COLO668 (cell line): ENCODE results near the gene JAZF1.

ENCODE experiments used
- DNase-seq: peaks from one replicate; lab custom pipeline; 2025; ENCODE audit not compliant: unreplicated experiment; lab: John Stamatoyannopoulos, UW

Gene JAZF1

DNA sequence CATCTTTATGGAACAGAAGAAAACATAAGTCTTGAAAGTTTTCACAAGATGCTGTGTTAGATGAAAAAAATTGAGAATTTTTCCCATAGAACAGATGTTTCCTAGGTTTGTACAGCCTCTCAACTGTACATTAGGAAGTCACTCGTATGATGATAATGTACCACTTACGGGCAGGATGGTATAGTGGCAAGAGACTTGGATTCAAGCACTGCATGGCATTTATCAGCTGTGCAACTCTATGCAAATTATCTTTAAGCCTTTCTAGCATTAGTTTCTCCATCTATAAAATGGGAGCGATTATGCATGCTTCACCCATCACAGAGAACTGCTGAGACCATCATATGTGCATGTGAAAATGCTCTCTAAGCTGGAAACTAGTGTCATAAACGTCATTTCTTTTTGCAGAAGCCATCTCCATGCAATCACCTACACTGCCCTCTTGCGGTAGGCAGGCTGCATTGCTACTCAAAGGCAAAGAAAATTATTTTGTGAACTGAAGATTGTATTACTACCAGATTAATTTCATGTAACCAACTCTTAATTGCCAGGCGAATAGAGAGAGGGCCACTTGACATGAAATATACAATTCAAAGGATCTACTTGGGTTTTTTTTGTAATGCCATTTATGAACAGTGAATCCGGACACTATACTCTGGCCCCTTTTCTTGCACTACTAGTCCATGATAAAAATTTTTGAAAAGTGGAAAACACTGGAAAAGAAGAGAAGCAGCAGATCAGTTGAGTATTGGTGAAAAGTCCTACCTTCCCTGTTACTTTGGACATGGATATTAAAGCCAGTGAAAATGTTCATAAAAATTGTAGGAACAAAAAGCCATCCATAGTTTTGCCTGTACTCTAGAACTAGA lies 102.3 kb downstream of the JAZF1 start:
- peak; percentile 29 for DNase-seq

DNA sequence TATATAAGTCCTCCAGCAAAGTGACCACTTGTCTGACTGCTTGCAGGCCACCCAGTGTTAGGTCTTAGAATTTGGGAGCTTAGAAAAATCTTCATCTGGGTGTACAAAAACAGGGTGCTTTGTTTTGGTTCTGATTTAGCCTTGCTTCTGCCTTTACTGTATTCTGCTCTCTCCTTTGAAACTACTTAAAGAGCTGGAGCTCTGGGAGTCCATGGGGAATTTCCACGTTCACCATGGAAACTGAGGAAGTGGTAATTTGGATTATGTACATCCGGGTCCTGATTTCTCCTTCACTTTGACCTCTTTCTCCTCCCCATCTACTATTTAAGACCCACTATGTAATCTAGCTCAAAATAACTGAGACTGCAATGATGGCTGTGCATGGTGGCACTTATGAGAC lies 103.0 kb downstream of the JAZF1 start:
- DNase-seq: no peak

DNA sequence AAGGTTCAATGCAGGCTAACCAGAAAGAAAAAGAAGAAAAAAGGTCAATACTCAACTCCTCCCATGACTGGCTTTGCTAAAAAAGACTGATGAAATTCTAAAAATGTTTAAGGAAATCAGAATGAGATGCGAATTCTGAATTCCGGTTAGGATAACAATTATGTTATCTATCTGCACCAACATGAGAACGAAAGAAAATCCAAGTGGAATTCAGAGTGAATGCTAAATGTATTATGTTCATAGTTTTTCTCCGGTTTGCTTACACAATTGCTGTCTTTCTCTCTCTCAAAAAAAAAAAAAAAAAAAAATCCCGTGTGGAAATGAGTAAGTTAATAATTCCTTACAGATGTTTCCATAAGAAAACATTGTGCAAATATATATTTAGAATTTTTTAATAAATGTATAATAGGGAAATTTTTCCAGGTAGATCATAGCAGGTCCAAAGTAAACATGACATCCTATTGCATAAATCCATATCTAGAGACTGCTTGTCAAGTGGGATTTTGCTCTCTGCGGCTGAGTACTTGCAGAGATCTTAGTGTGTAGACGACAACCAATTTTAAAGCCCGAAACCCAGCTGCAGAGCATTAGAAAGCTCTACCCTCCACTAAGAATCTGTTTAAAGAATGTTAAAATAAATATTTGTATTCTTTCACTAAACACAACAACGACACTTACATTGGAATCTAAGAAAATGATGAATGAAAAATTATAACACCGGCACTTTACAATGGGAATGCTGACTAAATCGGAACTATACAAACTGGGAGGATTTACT lies 104.0 kb downstream of the JAZF1 start:
- DNase-seq: no peak

DNA sequence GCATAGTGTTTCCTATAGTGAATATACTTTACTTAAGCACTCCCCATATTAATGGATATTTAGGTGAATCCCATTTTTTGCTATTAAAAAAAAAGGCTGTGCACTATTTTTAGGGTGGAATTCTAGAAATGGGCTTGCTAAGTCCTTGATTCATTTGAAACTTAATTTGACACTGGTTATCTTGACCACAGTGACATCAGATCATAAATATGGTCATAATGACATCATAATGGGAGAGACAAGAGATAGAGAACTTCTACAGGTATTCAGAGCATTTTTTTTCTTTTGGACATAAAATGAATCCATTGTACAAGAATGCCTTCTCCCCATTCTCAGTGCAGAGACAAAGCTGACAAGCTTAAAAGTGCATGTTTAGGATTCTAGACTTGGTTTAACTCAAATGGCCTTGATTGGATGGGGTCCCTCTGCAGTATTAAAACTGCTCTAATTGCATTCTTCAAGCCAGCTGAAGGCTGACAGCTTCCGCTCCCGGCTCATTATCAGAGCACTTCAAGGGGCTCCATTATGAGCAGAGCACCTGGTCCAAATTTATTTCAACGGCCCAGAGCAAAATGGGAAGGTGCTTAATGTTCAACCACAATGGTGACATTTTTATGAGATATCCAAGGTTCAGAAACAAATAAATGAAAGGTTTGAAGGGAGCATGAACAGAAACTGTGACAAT lies 104.8 kb downstream of the JAZF1 start:
- DNase-seq: no peak

DNA sequence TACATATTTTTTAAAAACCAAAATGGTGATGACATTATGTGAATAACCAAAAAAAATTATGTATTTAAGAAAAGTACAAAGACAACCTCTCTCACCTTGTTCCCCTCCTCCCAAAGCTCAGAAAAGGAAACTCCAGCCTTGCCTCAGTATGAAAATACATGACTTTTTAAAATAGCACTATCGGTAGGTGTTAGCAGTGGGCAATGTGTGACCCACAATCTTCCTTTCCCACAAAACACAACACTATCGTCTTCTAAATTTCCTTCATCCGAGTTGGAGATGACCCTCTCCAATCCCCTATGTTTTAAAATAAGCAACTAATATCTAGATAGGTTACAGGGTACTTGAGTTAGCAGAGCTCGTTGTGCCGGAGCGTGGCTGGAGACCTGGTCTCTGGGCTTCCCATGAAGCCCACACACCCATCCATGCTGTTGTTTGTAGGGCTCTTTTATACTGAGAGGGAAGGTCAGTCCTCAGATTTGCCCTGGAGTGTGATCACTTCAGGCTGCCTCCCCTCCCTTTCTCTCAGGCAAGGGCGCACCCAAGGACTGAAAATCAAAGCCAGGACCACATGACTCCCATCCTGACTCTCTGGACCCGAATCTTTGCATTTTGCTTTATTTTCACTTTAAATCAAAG lies 107.6 kb downstream of the JAZF1 start:
- no peak for DNase-seq

DNA sequence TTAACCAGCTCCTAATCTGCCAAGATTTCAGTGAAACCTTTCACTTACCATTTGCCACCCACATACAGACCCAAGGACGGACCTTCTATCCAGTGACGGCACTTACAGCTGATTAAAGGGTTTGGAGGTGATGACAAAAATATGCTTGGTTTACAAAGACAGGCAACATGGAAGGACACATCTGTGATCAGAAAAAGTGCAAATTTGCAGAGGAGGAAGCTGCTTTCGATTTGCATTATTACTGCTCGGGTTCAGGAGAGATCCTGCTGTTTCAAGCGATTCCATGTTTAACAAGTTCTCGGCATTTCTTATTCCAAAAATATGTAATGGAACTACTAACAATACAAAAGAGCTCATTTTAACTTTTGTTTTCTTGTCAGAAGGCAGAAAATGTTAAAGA lies 109.0 kb downstream of the JAZF1 start:
- DNase-seq: no peak

DNA sequence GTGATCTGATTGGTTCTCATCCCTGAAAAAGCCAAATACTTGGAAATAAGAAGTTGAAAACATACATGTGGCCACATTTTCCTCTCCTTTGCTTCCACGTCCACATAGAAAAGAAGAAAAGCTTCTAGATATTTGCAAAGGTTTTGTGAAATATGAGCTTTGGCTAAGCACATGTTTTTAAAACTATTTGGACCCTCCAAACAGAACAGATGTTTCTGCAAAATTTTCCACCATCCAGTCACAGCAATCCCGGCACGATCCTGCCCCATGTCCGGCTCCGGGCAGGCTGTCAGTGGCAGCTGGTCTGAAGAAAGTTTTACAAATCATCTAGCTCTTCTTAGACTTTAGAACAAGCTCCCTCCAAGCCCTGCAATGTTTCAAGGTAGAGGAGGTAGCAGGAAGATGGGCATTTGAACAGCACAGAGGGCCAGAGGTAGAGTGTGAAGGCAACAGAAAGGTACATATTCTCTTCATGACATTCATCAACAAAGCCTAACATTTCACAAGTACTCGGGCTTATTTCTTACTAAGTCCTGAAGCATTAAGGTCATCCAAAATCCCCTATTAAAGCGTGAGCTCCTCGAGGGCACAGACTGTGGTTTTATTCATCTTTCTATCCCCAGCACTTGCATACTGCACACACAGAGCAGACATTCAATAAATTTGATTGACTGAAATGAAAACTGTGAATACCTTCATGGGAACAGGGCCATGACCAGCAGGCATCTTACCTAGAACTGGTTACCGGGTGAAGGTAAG lies 110.1 kb downstream of the JAZF1 start:
- no peak for DNase-seq

DNA sequence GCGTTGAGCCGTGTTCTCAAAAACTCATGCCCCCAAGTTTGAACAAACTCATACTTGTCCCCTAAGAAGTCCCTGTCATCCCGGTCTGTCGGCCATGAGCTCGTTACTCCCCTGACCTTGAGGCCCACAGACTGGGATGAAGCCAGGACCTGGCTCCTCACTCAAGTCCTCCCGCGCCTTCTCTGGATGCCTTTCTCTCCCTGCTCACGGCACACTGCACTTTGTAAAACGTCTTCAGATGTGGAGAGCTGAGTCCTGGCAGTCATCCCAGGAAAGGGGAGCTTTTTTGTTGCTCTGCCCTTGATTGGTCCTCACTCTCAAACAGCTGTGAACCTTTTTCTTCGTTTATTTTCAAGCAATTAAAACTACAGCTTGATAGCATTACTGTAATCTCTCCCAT lies 110.8 kb downstream of the JAZF1 start:
- DNase-seq: no peak

DNA sequence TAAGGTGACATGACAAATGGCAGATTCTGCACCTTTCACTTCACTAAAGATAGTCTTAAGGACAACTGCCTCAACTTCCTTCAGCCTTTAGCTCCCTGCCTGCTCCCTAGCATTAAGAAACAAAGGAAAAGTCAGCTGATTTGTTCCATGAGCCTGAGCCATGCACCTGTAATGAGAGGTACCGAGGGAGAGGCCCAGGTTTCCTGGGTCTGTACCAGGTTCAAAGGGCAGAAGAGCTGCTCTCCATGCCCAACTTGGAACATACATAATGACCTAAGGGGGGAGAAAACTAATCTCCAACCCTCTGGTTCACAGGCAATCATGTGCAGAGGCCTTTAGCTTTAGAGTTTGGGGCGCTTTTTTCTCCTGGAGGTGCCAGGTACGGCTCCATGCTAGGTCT lies 111.2 kb downstream of the JAZF1 start:
- DNase-seq: no peak

DNA sequence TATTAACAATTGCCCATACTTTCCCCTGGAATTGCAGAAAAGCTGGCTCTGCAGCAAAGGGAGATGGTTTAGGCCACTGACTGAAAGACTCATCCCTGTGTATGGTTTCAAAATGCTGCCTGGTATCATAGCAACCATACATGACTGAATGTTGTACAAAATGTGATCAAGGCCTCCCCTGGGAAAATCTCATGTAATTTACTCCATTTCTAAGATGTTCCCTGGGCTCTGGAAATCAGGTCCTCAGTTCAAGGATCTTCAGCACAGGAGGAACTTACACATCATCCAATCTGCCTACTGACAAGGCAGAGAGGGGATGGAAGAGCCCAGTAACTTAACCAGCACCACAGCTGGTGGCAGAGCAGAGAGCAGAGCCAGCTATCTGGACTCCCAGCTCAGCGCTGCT lies 111.8 kb downstream of the JAZF1 start:
- DNase-seq: no peak

DNA sequence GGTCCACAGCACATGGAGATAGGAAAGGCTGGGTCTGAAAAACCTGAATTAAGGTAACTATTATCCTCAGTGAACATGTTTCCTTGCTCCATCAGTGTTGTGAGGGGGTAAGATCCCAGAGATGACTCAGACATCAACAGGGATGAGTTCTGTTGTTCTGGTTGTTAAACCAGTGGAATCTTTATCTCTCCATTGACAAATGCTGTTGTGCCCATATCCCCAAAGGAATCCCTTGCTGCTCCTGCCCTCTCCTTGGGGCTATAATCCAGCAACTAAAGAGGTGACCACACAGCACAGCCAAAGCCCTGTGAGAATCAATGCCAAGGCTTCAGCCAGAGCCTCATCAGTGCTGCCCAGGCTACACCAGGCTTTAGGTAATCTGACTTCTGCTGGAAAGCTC lies 113.4 kb downstream of the JAZF1 start:
- DNase-seq: no peak

DNA sequence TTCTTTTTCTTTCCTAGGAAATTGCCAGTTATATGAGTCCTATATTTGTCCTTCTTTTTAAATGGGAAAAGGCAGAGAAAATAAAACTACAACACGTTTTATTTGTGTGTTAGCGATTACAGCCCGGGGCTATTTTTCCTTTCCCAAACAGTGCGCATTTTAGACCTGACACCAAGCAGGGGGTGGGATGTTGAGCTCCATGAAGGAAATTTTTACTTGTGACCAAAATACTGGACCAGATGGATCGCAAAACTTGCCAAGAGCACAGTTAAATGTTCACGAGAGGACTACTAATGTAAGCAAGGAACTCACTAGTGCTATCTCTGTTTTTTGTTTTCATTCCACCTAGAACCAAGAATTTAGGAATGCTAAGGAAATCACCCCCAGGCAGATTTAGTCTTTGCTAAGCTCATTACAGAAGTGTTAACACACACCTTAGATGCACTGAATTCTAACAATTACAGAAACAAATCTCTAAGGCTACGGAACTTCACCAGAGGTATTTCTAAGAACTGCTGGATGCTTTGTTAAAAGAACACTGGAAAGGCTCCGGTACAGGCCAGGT lies 114.8 kb downstream of the JAZF1 start:
- DNase-seq: no peak

DNA sequence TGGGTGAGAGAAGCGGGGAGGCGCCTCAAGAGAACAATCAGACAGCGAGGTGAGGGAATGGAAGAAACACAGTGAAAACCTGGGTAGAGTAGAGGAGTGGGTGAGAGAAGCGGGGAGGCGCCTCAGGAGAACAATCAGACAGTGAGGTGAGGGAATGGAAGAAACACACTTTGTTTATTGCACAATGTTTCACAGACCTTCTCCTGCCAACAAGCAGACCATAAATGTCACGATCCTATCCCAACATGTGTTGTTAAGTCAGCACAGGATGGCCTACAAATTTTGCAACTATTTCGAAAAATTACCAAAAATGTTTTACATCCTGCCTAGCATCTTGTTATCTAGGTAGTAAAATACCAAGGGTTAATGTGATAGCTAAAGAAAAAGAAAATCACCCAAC lies 115.3 kb downstream of the JAZF1 start:
- DNase-seq: no peak

DNA sequence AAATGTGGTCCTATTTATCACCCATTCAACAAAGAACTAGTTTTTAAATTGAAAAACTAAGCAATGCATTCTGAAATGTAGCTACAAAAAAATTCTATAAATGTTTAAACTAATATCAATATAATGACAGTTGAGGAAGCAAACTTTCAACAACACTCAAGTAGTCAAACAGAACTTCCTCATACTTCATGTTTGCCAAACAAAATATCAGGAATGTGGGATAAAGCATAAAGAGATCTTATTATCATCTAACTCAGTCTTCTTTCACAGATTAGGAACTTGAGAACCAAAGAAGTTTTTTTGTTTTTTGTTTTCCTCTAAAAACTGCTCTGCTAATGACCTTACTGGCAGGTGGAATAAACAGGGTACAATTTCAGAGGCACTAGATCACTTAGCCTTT lies 116.2 kb downstream of the JAZF1 start:
- DNase-seq: no peak

DNA sequence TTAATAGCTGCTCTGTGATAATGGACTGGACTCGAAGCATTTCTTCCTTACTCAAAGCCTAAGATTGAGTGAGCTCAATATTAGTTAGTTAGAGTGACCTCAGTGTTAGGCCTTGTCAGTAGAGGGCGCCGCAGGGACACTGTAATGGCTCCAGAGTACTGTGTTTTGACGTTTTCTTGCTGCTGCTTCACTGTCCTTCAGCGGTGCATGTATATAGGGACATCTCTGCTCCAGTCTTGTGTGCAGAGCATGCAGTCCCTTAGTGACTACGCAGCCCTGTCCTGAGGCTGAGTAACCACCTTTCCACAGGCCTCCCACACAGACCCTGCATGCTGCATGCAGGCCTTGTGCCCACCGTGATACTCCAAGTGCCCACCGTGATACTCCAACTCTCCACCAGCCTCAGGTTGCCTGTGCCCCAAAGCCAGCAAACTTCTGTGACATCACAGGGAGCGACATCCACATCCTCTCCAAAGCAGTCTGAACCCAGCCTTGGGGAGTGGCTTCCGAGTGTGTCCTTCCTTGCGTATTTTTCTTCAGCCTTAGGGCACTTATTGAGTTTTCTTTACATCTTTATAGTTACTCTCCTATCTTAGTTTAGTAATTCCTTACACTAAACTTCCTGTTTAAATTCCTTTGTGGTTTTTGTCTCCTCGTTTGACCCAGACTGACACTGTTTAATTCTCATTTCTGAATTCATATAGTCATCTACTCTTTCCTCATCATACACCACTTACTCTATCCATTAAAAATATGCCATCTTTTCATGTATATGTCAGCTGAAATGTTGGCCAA lies 118.2 kb downstream of the JAZF1 start:
- peak; percentile 79 for DNase-seq

DNA sequence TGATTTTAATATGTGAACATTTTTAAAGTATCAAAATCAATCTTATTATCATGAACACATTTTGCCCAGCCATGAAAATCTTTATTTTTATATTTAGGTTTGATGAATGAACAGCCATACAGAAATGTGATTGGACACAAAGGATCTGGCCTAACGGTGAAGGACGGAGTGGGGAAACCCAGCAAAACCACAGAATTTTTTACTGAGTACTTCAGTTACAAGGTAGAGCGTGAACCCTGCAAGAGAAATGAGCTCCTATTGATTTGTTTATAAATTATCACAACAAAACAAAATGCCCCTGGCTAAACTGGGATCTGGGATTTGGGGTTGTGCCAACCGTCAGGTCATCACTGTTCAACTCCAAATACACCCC lies 118.8 kb downstream of the JAZF1 start:
- no peak for DNase-seq

DNA sequence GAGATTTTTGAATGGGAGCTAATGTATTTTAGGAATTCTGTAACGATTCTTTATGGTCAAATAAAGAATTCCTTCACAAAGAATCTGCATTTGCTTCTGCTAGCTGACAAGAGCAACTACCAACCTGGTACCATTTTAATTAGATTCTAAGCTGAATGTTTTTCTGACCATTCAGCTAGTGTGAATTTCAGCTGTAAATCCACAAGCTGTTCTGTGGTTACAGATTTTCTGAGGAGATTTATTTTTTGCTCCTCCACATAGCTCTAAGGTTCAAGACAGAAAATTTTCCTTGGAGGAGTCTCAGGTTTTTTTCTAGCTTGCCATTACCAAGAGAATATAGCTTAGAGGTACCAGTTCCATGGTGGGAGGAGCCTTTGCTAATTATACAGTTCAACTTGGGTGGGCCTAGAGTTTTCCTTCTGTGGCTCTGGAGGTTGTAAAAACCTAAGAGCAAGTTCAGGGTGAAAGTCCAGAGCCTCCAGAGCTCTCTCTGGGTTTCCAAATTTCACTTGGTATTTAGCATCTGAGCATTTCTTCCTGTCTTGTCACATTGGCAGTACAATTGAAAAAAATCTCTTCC lies 120.1 kb downstream of the JAZF1 start:
- no peak for DNase-seq

DNA sequence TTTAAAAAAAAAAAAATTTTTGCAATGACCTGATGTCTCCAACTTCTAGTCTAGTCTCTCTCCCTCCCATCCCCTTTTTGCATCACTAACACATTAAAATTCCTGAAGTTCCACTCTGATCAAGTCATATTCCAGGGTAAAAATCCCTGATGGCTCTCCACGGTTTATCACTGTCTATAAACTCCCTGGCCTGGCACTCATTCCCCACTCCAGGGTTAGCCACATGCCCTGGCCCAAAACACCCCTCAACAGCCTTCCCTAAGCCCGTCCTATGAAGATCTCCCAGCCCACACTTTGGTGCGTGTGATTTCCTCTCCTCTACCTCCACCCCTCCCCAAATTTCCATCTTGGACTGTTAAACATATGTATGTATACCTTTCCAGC lies 125.4 kb downstream of the JAZF1 start:
- no peak for DNase-seq

DNA sequence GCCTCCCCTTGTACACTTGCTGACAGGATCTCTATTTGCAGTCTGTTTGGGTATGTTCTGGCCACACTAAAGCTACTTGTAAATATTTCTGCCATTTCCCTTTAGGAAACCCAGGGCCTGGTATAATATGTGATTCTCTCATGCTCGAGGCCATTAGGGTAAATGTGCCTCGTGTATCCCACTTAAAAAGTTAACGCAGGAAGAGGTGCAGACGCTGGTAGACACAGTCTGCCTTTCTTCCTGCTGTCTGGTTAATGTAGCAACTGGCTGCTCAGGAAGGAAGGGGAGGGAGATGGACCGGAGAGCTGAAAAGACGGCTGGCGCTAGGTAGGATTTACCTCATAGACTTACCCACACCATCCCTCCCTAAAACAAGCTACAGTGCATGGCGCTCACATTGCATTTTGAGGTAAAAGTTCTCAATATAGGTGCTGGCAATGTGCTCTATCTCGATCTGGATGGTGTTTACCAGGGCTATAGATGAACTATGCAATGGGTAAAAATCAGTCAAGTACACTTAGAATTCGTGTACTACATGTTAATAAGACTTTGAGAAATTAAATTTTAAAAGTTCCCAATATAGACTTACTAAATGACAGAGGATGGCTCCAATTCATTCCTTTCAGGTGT lies 125.9 kb downstream of the JAZF1 start:
- DNase-seq: no peak
